Endometrial microvascular endothelial cells (primary cell): Measurements from ENCODE around the gene TUBA3E. TPM values are rescaled to one million over a fixed set of nuclear protein-coding genes. Genes with fewer than 3 reads are reported as not detected.
"Not testable (repeated sequence)": the region's sequence is repeated elsewhere in the genome, so short reads cannot be mapped to it uniquely, and the experiment has no call there.

Experiments used
- in situ Hi-C: cut with HindIII; loops from 2 replicates; pipeline ENCODE4 v1.10.0; 2017; ENCODE audit warnings: low sequenced_read_pairs, low pct_unique_long_range_greater_than_20kb; ENCODE audit errors: inconsistent ontology term
- total RNA-seq: library from RNA; depleted of rRNA; stranded (reverse); fragments of >200 nt; gene quantifications from one replicate; pipeline ENCODE4 v1.2.3, GENCODE V29; 2015; ENCODE audit errors: inconsistent ontology term

Gene TUBA3E
- total RNA-seq, 1 donor from 2014 or later = not detected

- in situ Hi-C loops = no loop called here
Observed at GRCh38 chr2:130169896-130170295, 28.3 kb downstream of the TUBA3E start.

DNA sequence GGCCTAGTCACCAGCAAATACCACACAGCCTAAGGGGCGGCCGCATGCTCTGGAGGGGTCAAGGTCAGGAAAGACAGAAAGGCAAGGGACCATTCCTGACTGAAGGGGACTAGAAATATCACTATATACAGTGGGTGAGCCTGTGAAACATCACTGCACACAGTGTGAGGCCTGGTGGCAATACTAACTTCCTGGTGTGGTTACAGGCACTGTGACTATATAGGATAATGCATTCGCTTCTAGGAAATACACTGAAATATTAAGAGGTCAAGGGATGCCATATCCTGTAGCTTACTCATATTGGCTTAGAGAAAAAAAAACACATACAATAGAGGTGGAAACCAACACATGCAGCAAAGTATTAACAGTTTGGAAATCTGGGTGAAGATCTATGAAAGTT lies 29.1 kb downstream of the TUBA3E start:
- in situ Hi-C loops = not testable (repeated sequence)

DNA sequence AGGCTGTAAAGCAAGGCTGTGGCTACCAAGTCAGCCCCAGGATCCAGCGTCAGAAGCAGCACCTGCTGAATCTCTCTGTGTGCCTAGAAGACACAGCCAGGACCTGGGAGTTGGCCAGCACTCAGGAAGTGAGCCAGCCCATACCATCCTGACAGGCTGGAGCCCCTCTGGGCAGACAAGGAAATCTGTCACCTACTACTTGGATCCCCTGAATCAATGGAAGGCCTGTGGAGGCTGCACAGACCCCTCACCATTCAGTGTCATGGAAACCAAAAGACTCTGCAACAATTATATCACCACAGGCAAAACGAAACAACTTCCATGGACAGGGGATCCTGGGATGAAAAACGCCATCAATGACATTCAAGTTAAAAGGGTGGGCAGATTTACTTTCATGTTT lies 31.6 kb downstream of the TUBA3E start:
- in situ Hi-C loops = not testable (repeated sequence)

GRCh38 chr2:130165293-130166016 lies 32.8 kb downstream of the TUBA3E start:
- in situ Hi-C loops = no loop called here

DNA sequence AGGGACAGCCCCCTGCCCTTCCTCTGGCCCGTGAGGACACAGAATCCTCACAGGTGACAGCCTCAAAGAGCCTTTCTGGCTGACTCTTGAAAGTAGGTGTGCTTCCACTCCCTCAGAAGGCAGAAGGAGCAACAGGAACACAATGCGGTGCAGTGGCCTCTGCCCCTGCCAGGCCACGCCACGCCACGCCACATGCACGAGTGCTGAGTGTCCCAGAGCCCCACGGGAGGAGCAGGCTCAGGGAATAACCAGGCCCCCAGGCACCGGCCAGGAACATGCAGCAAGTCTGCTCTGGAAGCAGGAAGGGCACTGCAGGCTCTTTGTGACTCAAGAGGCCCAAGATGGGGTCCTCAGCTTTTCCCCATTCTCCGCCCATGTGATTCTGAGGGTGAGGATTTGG lies 35.3 kb downstream of the TUBA3E start:
- in situ Hi-C loops = no loop called here

DNA sequence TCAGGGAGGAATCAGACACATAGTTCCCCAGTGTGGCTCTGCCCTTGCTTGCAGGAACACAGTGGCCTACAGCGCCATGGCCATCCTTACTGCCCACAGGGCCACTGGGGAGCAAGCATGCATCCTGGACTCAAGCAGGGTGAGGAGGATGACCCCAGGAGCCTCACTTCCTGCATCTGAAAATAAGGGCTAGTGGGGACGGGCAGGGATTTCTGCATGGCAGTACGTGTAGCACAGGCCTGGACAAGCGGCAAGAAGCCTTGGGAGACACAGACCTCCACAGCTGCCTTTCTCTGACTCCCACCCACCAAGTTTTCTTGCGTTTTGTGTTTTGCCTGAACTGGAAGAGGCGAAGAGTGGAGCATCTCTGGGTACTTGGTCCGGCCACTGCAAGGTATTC lies 35.8 kb downstream of the TUBA3E start:
- in situ Hi-C loops = not testable (repeated sequence)

DNA sequence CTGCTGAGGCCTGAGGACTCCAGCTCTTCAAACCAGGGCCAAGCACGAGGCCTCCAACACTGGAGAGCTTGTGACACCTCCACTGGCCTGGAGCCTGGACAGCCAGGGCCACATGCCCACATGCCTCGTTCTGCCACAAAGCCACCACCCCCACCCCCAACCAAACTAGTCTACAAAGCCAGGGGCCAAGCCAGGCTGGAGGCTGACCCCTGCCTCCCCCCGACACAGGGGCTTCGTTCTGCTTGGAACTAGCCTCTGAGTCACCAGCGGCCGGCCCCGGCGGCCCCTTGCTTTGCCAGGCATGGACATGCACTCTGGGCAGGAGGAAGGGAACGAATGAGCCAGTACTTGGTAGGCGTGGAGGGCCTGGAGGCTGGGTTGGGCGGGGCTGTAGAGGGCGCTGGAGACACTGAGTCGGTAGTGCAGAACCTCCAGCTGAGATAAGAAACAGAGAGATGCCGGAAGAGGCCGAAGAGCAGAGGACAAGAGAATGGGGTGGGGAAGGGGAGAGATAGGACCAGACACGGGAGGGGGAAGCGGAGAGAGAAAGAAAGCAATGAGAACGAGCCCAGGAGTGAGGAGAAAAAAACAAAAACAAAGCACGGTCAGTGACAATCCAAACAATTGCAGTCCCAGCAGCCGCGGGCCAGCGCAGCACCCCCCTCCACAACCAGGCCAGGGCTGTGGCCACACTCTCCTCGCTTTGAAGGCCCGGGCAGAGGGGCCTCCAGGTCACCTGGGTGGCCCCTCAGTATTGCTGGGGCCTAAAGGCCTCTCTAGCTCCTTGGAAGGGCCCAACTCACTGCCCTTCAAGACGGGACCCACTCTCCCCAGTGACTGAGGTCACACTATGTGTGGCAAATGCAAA lies 37.2 kb downstream of the TUBA3E start:
- in situ Hi-C loops = not testable (repeated sequence)

- in situ Hi-C loops = no loop called here
Observed at GRCh38 chr2:130160131-130160530, 38.1 kb downstream of the TUBA3E start.

DNA sequence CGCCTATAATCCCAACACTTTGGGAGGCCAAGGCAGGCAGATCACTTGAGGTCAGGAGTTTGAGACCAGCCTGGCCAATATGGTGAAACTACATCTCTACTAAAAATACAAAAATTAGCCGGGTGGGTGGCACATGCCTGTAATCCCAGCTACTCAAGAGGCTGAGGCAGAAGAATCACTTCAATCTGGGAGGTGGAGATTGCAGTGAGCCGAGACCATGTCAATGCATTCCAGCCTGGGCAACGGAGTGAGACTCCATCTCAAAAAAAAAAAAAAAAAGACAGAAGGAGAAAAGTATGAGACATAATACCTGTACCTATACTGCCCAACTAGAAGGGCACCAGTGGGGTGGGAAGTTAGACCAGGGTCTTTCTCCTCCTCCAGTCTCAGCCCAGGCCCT lies 38.9 kb downstream of the TUBA3E start:
- in situ Hi-C loops = not testable (repeated sequence)

DNA sequence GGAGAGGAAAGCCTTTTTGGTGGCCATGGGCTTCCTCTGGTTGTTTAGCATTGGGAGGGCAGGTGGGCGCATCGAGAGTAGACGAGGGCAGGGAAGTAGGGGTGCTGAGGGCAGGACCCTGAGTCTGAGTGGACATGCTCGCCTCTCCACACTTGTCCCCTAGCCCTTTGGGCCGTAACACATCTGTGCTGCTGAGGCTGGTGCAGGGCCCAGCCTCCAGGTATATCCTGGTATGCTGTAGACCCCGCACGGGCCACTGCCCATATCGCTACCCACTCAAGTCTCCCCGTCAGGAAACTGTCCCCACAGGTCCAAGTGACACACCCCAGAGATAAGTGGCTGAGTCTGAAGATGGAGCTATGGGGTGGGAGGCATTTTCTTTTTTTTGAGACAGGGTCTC lies 39.6 kb downstream of the TUBA3E start:
- in situ Hi-C loops = no loop called here

DNA sequence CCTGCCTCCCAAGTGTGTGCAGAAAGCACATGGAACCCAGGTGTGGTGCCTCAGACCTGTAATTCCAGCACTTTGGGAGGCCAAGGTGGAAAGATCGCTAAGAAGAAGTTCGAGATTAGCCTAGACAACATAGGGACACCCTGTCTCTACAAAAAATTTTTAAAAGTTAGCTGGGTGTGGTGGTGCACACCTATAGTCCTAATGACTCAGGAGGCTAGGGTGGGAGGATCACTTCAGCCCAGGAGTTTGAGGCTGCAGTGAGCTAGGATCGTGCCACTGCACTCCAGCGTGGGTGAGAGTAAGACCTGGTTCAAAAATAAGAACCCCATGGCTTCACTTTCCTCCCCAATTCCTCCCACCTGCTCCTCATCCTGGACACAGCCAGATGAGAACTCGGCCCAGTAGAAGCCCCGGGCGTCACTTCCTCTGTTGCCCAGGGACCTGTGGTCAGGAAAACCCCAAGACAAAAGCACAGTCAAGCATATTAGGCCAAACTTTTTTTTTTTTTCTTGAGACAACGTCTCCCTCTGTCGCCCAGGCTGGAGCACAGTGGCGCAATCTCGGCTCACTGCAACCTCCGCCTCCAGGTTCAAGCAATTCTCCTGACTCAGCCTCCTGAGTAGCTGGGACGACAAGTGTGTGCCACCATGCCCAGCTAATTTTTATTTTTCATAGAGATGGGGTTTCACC lies 40.3 kb downstream of the TUBA3E start:
- in situ Hi-C loops = not testable (repeated sequence)

DNA sequence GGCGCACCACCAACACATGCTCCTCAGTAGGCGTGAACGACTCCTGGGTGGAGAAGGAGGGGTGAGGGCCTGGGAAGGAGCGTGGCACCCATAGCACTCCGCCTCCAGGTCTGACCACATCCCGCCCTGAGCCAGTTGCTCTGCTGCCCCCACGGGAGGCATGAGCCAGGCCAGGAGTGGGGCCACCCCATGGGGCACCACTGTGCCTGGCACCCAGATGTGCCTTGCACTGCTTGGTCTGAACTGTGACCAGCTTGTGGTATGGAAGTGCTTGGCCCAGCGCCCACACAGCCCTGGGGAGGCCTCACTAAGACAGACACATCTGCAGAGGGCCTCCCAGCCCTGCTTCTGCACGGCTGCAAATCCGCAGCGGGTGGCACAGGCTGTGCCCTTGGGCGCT lies 40.9 kb downstream of the TUBA3E start:
- in situ Hi-C loops = not testable (repeated sequence)

- in situ Hi-C loops = no loop called here
Observed at GRCh38 chr2:130156624-130157004, 41.6 kb downstream of the TUBA3E start.

- in situ Hi-C loops = not testable (repeated sequence)
Observed at GRCh38 chr2:130155956-130156623, 42.1 kb downstream of the TUBA3E start.

DNA sequence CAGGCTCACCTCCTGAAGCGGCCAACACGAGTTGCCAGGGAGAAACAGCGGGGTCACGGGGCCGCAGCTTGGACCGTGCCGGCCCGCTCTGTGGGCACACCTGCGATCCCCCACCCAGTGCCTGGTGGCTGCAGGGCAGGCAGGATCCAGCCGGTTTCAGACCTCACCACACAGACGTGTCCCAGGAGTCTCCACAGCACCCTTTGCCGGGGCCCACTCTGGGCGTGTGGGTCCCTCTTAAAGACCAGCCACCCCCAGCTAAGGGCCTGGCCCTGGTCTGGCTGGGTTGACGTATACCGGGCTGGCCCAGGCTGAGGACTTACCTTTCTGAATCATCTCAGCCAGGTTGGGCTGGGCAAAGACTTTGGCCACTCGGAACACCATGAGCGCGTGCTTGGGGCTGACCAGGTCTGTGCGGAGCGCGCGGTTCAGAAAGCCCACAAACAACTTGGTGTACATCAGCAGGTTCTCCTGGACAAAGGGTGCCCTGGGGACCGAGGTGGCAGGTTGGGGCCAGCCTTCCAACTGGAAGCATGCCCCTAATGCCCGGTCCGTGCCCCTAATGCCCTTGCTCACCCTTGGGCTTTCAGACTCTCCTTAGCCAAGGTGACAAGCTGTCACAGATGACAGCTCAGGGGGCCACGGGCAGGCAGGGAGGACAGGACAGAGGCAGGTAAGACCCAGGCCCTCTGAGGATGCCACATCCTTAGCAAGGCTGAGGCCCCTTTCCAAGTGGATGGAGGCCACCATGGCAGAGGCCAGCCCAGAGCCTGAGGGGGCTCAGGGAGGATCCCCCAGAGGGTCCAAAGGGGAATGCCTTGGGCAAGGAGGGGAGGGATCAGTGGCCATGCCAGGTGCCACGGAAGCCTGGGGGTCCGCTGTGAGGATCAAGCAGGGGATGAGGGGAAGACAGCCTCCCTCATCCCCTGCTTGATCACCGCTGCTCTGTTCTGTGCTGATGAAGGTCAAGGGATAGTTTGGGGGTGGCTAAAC lies 43.2 kb downstream of the TUBA3E start:
- in situ Hi-C loops = no loop called here

DNA sequence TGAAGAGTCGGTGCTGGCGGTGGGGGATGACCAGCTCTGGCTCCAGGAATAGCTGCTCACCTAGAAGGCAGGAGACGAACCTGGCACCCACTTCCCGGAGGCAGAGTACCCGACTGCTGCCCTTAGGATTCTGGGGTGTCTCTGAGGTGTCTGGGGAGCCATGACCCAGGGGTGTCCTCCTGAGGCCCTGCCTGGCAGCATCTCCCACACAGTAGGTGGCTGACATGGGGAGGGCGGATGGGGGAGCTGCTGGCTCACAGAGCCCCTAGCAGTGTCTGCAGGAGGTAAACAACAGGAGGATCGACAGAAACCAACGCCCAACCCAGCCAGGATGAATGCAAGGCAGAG lies 43.8 kb downstream of the TUBA3E start:
- in situ Hi-C loops = not testable (repeated sequence)

- in situ Hi-C loops = not testable (repeated sequence)
Observed at GRCh38 chr2:130153721-130154422, 44.4 kb downstream of the TUBA3E start.
